HL-60 (cell line): ENCODE data around the gene PPIL6.

Experiments used
- DNase-seq, 2 experiments: peaks; one replicate each; pipeline ENCODE4 v3.0.0-alpha.2; 2010 to 2020; ENCODE audit warnings: low read depth in 1 of 2, low spot score in 1 of 2
- H3K27ac ChIP-seq: fragments of 250-450 bp; sonication (Bioruptor Pico); replicated peaks from 2 replicates; pipeline ENCODE4 v1.5.1; 2020; ENCODE audit warnings: mild to moderate bottlenecking, moderate library complexity
- H3K27me3 ChIP-seq: fragments of 250-450 bp; sonication (Bioruptor Pico); 2 replicates; pipeline ENCODE4 v1.5.1; 2021; ENCODE audit warnings: mild to moderate bottlenecking, moderate library complexity; ENCODE audit not compliant: insufficient read depth, poor library complexity, severe bottlenecking
- H3K4me3 ChIP-seq: replicated peaks from 2 replicates; pipeline ENCODE4 v1.5.1; 2011; ENCODE audit warnings: mild to moderate bottlenecking, control low read depth, low read length; ENCODE audit not compliant: insufficient read depth
- GABPA ChIP-seq: IDR thresholded peaks from 2 replicates; pipeline ENCODE4 v1.6.1; 2012; ENCODE audit warnings: low read depth
- POLR2AphosphoS5 ChIP-seq: IDR thresholded peaks from 2 replicates; pipeline ENCODE4 v1.6.1; 2012; ENCODE audit warnings: low read depth
- SPI1 ChIP-seq: IDR thresholded peaks from 2 replicates; pipeline ENCODE4 v1.6.1; 2012; ENCODE audit warnings: low read depth, mild to moderate bottlenecking, borderline replicate concordance
- TF ChIP-seq, protein P1 (sequence below): IDR thresholded peaks from 2 replicates; pipeline ENCODE4 v1.6.1; 2012; ENCODE audit warnings: low read depth; ENCODE audit not compliant: insufficient replicate concordance
- TF ChIP-seq, protein P2 (sequence below): IDR thresholded peaks from one replicate; pipeline ENCODE4 v1.5.1; 2011; ENCODE audit warnings: low read length, control low read depth, inconsistent platforms; ENCODE audit not compliant: insufficient read depth

The PPIL6 gene

DNA sequence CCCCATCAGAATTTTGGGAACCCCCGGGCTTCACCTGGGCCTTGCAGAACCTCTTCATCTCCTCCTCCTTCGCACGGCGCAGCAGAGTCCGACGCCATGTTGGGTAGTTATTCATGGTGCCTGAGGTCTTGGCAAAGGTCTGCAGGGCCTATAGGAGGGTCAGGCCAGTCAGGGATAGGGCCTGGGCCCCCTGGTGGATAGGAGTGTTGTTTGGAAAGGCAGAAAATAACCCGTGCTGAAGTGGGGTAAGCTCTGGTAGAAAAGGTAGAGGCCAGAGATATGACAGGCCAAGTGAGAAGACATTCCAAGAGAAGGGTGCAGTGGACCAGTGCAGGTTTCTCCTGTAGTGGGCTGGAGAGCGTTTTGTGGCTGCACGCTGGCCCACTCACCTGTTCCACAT lies 5.0 kb upstream of the PPIL6 start:
- H3K27ac ChIP-seq, result no peak overlapping the region
- no peak for DNase-seq
- TF ChIP-seq GABPA (no peak), SPI1 (no peak), POLR2AphosphoS5 (no peak)
- TF ChIP-seq, protein P1, sequence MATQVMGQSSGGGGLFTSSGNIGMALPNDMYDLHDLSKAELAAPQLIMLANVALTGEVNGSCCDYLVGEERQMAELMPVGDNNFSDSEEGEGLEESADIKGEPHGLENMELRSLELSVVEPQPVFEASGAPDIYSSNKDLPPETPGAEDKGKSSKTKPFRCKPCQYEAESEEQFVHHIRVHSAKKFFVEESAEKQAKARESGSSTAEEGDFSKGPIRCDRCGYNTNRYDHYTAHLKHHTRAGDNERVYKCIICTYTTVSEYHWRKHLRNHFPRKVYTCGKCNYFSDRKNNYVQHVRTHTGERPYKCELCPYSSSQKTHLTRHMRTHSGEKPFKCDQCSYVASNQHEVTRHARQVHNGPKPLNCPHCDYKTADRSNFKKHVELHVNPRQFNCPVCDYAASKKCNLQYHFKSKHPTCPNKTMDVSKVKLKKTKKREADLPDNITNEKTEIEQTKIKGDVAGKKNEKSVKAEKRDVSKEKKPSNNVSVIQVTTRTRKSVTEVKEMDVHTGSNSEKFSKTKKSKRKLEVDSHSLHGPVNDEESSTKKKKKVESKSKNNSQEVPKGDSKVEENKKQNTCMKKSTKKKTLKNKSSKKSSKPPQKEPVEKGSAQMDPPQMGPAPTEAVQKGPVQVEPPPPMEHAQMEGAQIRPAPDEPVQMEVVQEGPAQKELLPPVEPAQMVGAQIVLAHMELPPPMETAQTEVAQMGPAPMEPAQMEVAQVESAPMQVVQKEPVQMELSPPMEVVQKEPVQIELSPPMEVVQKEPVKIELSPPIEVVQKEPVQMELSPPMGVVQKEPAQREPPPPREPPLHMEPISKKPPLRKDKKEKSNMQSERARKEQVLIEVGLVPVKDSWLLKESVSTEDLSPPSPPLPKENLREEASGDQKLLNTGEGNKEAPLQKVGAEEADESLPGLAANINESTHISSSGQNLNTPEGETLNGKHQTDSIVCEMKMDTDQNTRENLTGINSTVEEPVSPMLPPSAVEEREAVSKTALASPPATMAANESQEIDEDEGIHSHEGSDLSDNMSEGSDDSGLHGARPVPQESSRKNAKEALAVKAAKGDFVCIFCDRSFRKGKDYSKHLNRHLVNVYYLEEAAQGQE, result no peak
- TF ChIP-seq, protein P2, sequence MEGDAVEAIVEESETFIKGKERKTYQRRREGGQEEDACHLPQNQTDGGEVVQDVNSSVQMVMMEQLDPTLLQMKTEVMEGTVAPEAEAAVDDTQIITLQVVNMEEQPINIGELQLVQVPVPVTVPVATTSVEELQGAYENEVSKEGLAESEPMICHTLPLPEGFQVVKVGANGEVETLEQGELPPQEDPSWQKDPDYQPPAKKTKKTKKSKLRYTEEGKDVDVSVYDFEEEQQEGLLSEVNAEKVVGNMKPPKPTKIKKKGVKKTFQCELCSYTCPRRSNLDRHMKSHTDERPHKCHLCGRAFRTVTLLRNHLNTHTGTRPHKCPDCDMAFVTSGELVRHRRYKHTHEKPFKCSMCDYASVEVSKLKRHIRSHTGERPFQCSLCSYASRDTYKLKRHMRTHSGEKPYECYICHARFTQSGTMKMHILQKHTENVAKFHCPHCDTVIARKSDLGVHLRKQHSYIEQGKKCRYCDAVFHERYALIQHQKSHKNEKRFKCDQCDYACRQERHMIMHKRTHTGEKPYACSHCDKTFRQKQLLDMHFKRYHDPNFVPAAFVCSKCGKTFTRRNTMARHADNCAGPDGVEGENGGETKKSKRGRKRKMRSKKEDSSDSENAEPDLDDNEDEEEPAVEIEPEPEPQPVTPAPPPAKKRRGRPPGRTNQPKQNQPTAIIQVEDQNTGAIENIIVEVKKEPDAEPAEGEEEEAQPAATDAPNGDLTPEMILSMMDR, result no peak
- no peak overlapping the region for H3K4me3 ChIP-seq
- no peaks in the 10 kb centered on the region for H3K27me3 ChIP-seq

DNA sequence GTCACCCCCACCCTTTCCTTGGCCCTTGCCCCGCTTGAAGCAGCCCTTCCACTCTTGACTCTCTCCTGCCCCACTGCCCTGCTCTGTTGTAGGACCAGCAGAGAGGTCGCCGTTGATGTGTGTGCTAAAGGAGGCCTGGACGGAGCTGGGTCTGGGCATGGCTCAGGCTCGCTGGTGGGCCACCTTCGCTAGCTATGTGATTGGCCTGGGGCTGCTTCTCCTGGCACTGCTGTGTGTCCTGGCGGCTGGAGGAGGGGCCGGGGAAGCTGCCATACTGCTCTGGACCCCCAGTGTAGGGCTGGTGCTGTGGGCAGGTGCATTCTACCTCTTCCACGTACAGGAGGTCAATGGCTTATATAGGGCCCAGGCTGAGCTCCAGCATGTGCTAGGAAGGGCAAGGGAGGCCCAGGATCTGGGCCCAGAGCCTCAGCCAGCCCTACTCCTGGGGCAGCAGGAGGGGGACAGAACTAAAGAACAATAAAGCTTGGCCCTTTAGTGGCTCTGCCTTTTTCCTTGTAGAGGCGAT lies 3.1 kb upstream of the PPIL6 start:
- Histone ChIP-seq H3K4me3 (no peak overlapping the region), H3K27ac (no peak overlapping the region), H3K27me3 (no peaks in the 10 kb centered on the region)
- no peak for DNase-seq
- TF ChIP-seq SPI1 (no peak), GABPA (no peak), POLR2AphosphoS5 (no peak)
- TF ChIP-seq, protein P1, result no peak
- TF ChIP-seq, protein P2, result no peak

DNA sequence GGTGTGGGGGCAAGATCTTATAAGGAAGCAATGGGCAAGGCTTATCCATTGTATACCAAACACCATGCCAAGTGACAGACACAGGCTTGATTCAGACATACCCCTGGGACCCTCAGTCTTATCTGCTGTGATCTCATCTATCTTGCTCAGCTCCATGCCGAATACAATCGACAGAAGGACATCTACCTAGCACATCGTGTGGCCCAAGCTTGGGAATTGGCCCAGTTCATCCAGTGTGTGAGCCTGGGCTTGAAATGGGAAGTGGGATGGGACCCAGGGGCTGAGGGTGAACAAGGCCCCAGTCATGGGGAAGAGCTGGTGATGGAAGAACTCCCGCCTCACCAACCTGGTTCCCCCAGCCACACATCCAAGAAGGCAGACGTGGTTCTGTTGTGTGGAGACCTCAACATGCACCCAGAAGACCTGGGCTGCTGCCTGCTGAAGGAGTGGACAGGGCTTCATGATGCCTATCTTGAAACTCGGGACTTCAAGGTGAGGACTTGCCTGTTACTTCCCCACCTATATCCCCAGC lies 2.0 kb upstream of the PPIL6 start:
- DNase-seq, result no peak
- TF ChIP-seq, protein P2, result no peak
- TF ChIP-seq SPI1 (no peak), POLR2AphosphoS5 (no peak), GABPA (no peak)
- TF ChIP-seq, protein P1, result no peak
- H3K27me3 ChIP-seq, result no peaks in the 10 kb centered on the region
- no peak overlapping the region for H3K4me3 ChIP-seq
- H3K27ac ChIP-seq, result no peak overlapping the region
